Ovary (tissue), 9 donors: ENCODE results near the gene SUGP1. TPM values are rescaled to one million over a fixed set of nuclear protein-coding genes. Genes with fewer than 3 reads are reported as not detected.

Experiments
- DNase-seq, 5 donors: peaks; one replicate each; pipeline ENCODE4 v3.0.0-alpha.2; 2019 to 2020
- H3K27ac ChIP-seq, 2 donors: fragments of 200-600 bp; one replicate each; pipeline versions ENCODE4 v1.5.1 to v1.8.0; 2019 to 2022
- H3K27me3 ChIP-seq: fragments of 200-600 bp; one replicate; pipeline ENCODE4 v1.8.0; 2022
- H3K36me3 ChIP-seq: fragments of 200-600 bp; sonication (generic); one replicate; pipeline ENCODE4 v1.5.1; 2019
- H3K4me1 ChIP-seq: one replicate; pipeline ENCODE4 v1.8.1; 2013; ENCODE audit warnings: mild to moderate bottlenecking, moderate library complexity; ENCODE audit not compliant: insufficient read depth
- H3K4me3 ChIP-seq: fragments of 200-600 bp; sonication (generic); one replicate; pipeline ENCODE4 v1.5.1; 2017
- H3K9me3 ChIP-seq, 2 donors: fragments of 200-600 bp in 1 of 2; sonication (generic) in 1 of 2; one replicate each; pipeline versions ENCODE4 v1.5.1 to v1.8.1; 2013 to 2019; ENCODE audit warnings: mild to moderate bottlenecking in 1 of 2, moderate library complexity in 1 of 2
- EP300 ChIP-seq: sonication (generic); formaldehyde crosslinking; IDR thresholded peaks from one replicate; pipeline ENCODE4 v1.6.1; 2017; ENCODE audit warnings: antibody characterized with exemption
- POLR2A ChIP-seq: fragments of 450-650 bp; IDR thresholded peaks from one replicate; pipeline ENCODE4 v1.6.1; 2017; ENCODE audit warnings: antibody characterized with exemption, mild to moderate bottlenecking, moderate library complexity
- WGBS, 3 donors: extraction: QIAGEN DNeasy Blood & Tissue Kit in 1 of 3; methylation state at CpG; one replicate each; pipeline versions ENCODE4 v1.1.5 to v1.1.7; 2013 to 2017; 5-methylcytosine and 5-hydroxymethylcytosine counted together
- intact Hi-C, 4 donors: fragments of 100-400 bp; cut with DNase I; formaldehyde crosslinking; loops; one replicate each; pipeline versions ENCODE4 v1.11.0 to v1.15.1; 2022 to 2023
- polyA plus RNA-seq, 2 donors: library from polyadenylated mRNA; stranded (reverse); fragments of 200-250 nt in 1 of 2; fragments of 350-450 nt in 1 of 2; fragmentation: Illumina TruSeq in 1 of 2; extraction: RNeasy Lipid Tissue Mini Kit (QIAGEN cat#74804) in 1 of 2; gene quantifications; one replicate each; pipeline ENCODE4 v1.2.3, GENCODE V29; 2013 to 2014
- total RNA-seq, 7 donors: library from RNA; depleted of rRNA in 2 of 7; stranded (reverse); fragments of >200 nt in 2 of 7; fragmentation: NEBNext Ultra II Directional in 3 of 7; extraction: Animal tissue kit (Norgen Biotek cat#: 25700) in 3 of 7; gene quantifications; one replicate each; pipeline versions ENCODE4 v1.1.0 to v1.2.4, GENCODE V29; 2016 to 2023
- TF ChIP-seq, protein P1 (sequence below), 3 donors: fragments of 450-650 bp in 2 of 3; fragments of 200-600 bp in 1 of 3; IDR thresholded peaks; one replicate each; pipeline versions ENCODE4 v1.5.1 to v1.8.0; 2016 to 2022; ENCODE audit warnings: antibody characterized with exemption in 3 of 3, mild to moderate bottlenecking in 1 of 3
- donor health status: DM: no; HTN: no; CAD: no; lungs with moderate emphysema.
- donor health status: DM: no; HTN: no; CAD: no.
- donor health status: Bipolar disorder and iron deficiency.
- donor health status: DM: yes; HTN: yes; CAD: no.
- donor health status: DM: no; HTN: no; CAD: no.
- donor health status: DM: yes; HTN: yes; CAD: no.

Gene SUGP1
- total and polyA plus RNA-seq, 9 donors = 14.7 to 42.9 (median 36.6) TPM

DNA sequence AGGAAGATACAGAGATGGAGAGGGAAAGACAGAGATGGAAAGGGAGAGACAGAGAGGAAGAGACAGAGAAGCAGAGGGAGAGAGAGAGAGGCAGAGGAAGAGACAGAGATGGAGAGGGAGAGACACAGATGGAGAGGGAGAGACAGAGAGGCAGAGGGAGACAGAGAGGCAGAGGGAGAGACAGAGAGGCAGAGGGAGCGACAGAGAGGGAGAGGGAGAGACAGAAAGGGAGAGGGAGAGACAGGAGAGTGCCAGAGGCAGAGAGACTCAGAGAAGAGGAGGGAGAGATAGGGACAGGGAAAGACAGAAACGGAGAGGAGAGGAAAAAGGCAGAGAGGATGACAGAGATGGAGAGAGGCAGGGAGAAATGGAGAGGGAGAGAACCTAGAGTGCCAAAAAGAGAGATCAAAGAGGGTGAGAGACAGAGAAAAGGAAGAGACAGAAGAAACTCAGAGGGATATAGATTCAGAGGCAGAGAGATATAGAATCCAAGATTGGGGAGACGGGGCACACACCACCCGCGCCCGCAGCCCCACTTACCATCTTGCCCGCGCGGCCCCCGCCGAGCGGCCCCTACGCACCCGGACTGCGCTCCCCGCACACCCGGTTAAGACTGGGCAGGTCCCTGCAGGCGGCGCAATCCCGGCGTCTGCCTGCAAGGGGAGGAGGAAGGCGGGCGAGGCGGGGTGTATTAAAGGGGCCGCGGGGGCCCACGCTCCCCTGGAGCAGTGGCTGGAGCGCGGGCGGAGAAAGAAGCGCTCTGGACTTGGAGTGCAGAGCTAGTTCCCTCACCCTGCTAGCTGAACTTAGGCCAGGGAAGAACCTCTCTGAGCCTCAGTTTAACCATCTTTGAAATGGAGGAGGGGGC, 57.9 kb downstream of the SUGP1 start:
- TF ChIP-seq, protein P1, sequence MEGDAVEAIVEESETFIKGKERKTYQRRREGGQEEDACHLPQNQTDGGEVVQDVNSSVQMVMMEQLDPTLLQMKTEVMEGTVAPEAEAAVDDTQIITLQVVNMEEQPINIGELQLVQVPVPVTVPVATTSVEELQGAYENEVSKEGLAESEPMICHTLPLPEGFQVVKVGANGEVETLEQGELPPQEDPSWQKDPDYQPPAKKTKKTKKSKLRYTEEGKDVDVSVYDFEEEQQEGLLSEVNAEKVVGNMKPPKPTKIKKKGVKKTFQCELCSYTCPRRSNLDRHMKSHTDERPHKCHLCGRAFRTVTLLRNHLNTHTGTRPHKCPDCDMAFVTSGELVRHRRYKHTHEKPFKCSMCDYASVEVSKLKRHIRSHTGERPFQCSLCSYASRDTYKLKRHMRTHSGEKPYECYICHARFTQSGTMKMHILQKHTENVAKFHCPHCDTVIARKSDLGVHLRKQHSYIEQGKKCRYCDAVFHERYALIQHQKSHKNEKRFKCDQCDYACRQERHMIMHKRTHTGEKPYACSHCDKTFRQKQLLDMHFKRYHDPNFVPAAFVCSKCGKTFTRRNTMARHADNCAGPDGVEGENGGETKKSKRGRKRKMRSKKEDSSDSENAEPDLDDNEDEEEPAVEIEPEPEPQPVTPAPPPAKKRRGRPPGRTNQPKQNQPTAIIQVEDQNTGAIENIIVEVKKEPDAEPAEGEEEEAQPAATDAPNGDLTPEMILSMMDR (IDR thresholded peaks at IDR 0.05) = no peak
- no peak for TF ChIP-seq EP300
- TF ChIP-seq POLR2A = no peak
- intact Hi-C loops = no loop called here
- H3K36me3 ChIP-seq = no peaks in the 10 kb centered on the region

DNA sequence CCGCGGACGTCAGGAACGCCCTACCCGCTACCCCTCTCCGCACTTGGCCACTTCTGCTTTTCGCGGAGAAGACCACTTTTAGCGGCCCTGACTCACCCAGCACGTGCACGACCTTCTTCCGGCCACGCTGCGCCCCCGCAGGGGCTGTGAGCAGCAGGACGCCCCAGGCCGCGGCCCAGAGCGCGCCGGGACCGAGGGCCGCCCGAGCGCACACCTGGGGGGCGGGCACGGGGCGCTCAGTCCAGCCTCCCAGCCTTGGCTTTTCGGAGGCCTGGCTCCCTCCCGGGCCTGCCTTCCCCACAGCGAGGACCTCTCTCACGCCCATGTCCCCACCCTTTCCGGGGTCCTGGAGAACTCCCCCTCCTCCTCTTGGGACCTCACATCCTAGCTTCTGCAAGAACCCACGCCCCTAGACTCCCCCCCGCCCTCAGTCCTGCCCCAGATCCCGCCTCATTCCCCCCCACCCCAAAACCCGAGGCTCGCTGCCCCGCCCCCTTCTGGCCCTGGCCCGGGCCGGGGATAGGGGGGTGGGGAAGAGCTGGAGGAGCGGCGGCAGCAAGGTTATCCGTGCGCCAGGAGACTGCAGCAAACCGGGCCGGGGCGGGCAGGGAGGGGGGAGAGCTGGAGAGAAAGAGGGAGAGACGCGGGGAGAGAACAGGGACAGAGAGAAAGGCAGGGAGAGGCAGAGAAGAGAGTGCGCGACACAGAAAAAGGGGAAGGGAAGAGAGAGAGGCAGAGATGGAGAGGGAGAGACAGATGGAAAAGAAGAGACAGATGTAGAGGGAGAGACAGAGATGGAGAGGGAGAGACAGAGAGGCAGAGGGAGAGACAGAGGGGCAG, 58.7 kb downstream of the SUGP1 start:
- intact Hi-C loops = no loop called here
- 1 to 2% (median 1%) methylated on average over 45 to 52 of the region's 52 CpGs for WGBS, 3 donors
- no peak overlapping the region for H3K4me3 ChIP-seq

More for the DNA sequence above, 57.9 kb downstream of the SUGP1 start:
- Histone ChIP-seq H3K4me1 (peaks cover 3% of the 10 kb centered on the region), H3K27ac (no peak overlapping the region), H3K4me3 (no peak overlapping the region), H3K27me3 (no peaks in the 10 kb centered on the region), H3K9me3 (no peaks in the 10 kb centered on the region)
- WGBS, 3 donors = 5 to 12% (median 6%) methylated on average over 31 of the region's 31 CpGs
- no peak for DNase-seq

DNA sequence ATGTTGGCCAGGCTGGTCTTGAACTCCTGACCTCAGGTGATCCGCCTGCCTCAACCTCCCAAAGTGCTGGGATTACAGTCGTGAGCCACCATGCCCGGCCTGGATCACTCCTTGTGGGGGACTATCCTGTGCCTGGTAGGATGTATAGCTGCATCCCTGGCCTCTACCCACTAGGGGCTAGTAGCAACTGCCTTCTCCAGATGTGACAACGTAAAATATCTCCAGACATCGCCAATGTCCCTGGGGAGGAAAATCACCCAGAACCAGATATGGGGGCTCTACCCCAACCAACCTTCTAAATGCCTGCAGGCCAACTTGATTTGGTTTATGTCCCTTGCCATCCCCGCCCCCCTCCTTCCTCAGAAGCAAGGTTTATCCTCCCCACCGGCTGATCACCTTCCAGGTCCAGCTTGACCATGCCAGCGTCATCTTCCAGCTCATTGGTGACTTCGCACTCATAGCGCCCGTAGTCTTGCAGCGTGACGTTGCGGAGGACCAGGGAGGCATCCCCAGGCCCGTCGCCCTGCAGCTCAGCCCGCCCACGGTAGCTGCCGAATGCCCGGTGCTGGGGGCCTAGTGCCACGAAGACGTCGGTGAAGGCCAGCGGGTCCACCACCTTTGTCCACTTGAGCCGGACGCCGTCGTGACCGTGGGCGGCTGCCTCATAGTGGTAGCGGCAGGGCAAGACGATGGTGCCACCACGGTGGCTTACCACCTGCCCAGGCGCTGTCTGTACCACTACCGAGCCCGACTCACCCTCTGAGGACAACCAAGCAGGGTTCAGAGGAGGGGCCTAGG, 59.7 kb downstream of the SUGP1 start:
- Histone ChIP-seq H3K27ac (no peak overlapping the region), H3K9me3 (no peaks in the 10 kb centered on the region), H3K27me3 (no peaks in the 10 kb centered on the region), H3K4me3 (no peak overlapping the region), H3K4me1 (peaks cover 3% of the 10 kb centered on the region), H3K36me3 (no peaks in the 10 kb centered on the region)
- intact Hi-C loops = no loop called here
- WGBS, 3 donors = 59 to 64% (median 61%) methylated on average over 34 to 36 of the region's 36 CpGs
- TF ChIP-seq EP300 = no peak
- TF ChIP-seq, protein P1 (IDR thresholded peaks at IDR 0.05) = no peak
- TF ChIP-seq POLR2A = no peak
- no peak for DNase-seq

More for the DNA sequence above, 58.7 kb downstream of the SUGP1 start:
- DNase-seq = peak in 2 of 5 donors; percentile 25 to 58
- Histone ChIP-seq H3K27ac (no peak overlapping the region), H3K27me3 (no peaks in the 10 kb centered on the region), H3K36me3 (no peaks in the 10 kb centered on the region), H3K4me1 (peaks cover 3% of the 10 kb centered on the region), H3K9me3 (no peaks in the 10 kb centered on the region)
- TF ChIP-seq POLR2A (no peak), EP300 (no peak)
- TF ChIP-seq, protein P1 (IDR thresholded peaks at IDR 0.05) = no peak

DNA sequence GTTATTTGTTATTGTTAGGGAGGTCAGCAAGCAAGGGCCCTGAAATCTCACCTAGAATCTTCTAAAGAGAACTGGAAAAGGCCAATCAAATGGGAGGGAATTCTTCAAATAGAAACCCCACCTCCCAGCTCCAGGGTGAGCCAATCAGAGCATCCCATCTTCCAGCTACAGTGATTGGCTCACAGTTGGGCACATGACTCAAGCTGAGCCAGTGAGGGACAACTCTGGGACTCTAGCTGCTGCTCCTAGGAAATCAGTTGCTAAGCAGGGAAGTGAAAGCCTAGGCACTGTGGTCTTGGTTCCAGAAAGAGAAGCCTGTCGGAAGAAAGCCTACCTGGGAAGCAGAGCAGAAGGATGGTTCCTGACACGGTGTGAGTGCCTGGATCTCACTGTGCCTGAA, 60.6 kb downstream of the SUGP1 start:
- no peak overlapping the region for H3K4me3 ChIP-seq
- H3K27ac ChIP-seq = no peak overlapping the region
- intact Hi-C loops = no loop called here
- no peaks in the 10 kb centered on the region for H3K9me3 ChIP-seq
- H3K36me3 ChIP-seq = no peaks in the 10 kb centered on the region
- peaks cover 3% of the 10 kb centered on the region for H3K4me1 ChIP-seq
- TF ChIP-seq POLR2A (no peak), EP300 (no peak)
- TF ChIP-seq, protein P1 (IDR thresholded peaks at IDR 0.05) = no peak
- no peak for DNase-seq
- H3K27me3 ChIP-seq = no peaks in the 10 kb centered on the region
- 70 to 96% (median 72%) methylated on average over 2 of the region's 2 CpGs for WGBS, 3 donors
